Stimulated activated naive CD4-positive, alpha-beta T cell treated with Interleukin-2 at 50 U/mL for 16 hours (primary cell): Measurements from ENCODE around the gene ZFYVE28.
A peak's percentile ranks its signal among the peaks of the same experiment; 100 is the strongest.
"Not testable (repeated sequence)": the region's sequence is repeated elsewhere in the genome, so short reads cannot be mapped to it uniquely, and the experiment has no call there.

ENCODE experiments used
- DNase-seq: peaks from one replicate; lab custom pipeline; 2025; lab: John Stamatoyannopoulos, UW

Gene ZFYVE28

DNA sequence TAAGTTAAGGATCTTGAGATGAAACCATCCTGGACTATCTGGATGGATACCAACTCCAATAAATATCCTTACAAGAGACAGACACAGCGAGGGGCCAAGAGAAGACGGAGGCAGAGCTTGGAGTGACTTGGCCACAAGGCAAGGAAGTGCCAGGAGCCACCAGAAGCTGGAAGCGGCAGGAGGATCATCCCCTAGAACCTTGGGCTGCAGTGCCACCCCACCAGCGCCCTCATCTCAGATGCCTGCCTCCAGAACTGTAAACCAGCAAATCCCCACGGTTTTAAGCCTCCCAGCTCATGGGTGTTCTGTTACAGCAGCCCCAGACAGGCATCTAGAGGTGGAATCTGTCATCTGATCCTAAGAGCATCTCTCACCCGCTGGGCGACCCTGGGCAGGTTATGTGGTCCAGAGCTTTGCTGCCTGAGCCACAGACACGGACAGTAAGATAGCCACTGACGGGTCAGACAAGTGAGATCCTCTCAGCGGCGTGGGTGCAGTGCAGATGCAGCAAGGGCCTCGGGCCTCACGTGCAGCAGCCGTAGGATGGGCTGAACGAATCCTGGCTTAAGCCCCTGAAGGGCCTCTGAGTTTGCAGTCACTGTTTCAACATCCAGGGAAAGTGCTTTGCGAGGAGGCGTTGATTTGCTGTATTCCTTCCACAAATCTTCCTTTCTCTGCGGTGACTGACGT is 131.4 kb downstream of the ZFYVE28 start:
- DNase-seq = no peak

DNA sequence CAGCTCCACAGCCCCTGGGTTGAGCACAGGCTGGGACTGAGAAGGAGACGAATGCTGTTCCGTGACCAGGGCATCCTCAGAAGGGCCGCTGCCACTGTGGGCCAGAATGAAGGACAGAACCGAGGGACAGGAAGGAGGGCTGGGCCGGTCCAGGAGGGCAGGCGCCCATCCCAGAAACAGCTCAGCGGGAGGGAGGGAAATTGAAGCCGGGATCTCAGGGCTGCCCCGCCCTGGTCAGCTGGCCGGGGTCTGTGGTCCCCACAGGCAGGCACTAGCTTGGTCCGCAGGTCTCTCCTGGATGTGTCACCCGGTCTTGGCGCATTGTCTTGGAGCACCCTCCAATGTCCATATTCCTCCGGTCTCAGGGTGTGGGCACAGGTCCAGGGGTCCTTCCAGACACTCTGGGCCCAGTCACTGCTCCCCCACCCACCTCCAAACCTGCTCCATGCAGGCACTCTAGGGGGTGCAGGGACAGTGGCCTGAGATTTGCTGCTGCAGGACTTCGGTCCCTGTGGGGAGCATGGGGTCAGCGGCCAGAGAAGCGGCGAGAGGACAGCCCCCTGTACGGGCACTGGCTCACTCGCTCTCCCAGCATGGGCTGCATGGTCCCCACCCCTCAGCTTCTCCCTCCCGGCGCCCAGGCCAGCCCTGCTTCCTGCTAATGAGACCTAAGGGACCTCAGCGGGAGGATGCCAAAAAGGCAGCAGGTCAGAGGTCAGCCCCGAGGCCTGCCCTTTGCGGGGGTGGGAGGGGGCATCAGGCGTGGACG is 132.6 kb downstream of the ZFYVE28 start:
- DNase-seq = no peak

DNA sequence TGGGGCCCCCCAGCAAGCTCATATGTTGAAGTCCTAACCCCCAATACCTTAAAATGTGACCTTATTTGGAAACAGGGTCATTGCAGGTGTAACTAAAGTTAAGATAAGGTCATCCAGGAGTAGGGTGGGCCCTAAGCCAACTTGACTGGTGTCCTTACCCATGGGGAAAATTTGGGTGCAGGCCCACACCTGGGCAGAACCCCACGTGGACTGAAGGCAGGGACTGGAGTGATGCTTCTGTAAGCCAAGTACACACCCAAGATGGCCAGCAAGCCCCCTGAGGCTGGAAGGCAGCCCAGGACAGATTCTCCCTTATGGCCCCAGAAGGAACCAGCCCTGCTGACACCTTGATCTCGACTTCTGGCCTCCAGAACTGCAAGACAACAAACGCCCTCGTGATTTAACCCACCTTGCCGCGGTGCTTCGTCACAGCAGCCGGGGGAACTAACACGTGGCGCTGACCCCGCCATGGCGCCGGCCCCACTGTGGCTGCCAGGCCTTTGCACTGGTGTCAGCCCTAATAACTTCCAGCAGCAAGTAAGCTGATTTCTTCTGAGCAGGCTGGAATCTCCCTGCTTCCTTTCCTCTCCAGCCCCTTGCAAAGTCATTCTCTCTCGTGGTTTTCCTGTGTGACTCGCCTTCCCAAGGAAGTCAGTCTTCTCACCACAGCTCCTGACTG is 133.4 kb downstream of the ZFYVE28 start:
- no peak for DNase-seq

DNA sequence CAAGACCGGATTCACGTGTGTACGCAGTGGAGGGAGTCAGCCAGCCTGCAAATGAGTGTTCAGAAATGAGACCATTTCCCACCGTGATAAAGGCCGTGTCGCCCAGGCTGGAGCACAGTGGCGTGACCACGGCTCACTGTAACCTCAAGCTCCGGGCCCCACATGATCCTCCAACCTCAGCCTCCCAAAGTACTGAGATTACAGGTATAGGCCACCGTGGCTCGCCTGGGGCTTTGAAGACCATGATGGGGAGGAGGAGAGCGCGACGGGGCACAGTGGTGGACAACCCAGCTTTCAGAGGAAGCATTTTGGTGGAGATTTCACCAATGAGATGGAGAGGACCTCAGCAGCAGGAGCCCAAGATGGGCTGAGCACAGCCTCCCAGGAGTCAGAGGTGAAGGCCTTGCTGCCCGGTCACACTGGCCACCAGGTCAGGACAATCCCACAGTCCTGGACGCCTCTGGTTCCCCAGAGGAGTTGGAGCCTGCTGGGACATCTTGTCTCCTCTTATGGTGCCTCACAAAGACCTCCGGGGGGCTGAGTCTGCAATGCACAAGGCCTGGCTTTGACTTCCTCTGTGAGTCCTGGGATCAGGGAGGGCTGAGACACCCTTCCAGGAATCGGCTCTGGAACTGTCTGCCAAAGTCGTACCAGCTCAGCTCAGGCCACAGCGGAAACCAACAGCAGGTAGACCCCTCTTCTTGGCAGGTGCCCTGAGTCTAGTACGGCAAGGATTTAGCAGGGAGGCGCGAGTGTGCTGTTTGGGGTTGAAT is 134.1 kb downstream of the ZFYVE28 start:
- no peak for DNase-seq

DNA sequence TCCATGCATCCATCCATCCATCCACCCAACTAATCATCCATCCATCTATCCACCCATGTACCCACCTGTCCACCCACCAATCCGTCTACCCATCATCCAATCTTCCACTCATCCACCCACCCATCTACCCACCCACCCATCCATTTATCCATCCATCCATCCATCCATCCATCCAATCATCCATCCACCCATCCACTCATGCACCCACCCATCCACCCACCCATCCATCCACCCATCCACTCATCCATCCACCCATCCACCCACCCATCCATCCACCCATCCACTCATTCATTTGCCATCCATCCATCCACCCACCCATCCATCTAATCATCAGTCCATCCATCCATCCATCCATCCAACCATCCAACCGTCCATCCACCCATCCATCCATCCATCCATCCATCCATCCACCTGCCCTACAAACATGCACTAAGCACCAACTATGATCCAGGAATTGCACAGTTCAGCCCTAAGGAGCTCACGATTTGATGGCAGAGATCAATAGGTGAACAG is 135.2 kb downstream of the ZFYVE28 start:
- DNase-seq = no peak

DNA sequence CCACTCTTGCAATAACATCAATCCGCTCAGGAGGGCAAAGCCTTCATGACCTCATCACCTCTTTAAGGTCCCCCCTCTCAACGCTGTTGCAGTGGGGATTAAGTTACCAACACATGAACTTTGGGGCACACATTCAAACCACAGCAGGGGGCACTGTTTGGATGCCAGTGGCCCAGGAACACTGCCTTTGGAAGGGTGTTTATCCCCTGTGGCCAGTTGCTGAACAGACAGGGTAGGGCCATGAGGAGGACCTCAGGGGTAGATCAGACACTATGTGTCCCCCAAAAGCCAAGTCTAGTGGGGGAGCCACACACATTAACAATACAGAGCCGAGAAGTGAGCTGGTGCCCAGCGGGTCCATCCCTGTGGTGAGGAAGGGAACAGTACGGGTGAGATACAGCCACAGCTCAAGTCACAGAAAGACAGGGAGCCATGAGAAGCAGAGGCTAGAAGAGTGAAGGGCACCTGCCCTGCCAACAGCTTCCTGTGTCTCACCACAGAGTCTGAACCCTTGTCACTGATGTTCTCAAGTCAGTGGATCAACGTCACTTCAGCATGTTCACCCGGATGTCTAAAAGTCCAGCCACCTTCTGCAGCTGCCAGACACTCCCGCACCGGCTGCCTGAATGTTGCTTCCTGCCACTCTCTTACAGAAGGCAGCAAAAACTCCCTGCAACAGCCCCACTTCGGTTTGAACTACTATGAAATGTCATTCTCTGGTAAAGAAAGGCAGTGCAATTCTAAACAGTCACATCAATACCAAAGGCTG is 136.7 kb downstream of the ZFYVE28 start:
- DNase-seq = peak; percentile 48

DNA sequence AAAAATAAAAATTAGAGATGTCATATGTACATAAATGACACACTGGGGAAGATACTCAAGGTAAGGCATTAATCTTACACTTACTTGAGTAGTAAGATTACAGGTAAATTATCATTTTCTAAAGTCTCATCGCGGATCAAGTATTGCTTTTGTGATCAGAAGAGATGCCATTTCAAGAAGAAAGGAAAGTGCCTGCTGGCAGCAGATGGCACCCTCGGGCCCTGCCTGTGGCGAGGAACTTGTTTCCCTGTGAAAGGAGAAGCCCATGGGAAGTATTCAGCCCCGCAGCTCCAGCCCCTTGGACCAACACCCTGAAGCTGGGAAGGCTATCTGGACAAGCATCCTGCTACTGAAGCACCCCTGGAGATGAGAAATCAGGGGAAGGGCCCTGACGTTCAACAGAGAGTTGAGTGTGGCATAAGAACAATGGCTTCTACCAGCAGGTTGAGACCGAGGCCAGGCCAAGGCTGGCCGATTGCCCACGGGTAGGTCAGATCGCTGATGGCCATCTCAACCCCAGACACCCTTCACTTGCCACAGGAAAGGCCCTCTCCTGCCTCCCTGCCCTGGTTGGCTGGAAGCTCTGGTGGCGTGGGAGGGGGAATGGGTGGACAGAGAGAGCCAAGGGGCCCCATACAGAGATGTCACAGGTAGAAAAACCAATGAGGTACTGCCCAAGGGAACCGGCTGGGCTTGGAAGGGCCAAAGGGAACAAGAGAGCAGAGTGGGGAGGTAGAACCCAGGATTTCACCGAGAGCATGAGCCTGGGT is 137.7 kb downstream of the ZFYVE28 start:
- DNase-seq = no peak

DNA sequence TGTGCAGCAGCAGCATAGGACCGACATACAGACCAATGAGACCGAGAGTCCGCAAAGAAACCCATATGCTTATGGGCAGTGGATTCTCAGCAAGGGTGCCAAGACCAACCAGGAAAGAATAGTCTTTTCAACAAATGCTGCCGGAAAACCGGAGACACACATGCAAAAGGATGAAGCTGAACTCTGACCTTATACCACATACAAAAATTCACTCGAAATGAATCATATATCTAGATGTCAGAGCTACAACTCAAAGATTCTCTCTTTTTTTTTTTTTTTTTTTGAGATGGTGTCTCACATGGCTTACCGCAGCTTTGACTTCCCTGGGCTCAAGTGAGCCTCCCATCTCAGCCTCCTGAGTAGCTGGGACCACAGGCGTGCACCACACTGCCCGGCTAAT is 140.5 kb downstream of the ZFYVE28 start:
- no peak for DNase-seq

DNA sequence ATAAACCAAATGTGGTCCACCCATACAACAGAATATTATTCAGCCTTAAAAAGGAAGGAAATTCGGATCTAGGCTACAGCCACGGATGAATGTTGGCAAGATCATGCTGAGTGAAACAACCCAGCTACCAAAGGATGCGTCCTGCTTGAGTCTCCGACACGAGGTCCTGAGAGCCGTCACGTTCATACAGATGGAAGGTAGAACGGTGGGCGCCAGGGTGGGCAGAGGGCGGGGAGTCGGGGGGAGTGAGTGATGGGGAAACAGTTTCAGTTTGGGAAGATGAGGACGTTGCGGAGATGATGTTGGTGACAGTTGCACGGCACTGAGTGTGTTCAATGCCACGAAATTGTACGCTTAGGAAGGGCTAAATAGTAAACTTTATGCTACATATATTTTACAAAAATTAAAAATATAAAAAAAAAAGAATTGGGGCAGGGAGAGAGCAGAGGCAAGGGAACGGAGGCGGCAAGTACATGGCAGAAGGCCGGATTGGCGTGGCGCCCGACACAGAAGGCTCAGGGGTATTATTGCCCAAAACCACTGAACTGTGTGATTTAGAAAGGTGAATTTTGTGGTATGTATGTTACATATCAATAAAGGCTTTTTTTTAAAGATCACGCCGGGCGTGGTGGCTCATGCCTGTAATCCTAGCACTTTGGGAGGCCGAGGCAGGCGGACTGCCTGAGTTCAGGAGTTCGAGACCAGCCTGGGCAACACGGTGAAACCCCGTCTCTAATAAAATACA is 141.7 kb downstream of the ZFYVE28 start:
- no peak for DNase-seq

DNA sequence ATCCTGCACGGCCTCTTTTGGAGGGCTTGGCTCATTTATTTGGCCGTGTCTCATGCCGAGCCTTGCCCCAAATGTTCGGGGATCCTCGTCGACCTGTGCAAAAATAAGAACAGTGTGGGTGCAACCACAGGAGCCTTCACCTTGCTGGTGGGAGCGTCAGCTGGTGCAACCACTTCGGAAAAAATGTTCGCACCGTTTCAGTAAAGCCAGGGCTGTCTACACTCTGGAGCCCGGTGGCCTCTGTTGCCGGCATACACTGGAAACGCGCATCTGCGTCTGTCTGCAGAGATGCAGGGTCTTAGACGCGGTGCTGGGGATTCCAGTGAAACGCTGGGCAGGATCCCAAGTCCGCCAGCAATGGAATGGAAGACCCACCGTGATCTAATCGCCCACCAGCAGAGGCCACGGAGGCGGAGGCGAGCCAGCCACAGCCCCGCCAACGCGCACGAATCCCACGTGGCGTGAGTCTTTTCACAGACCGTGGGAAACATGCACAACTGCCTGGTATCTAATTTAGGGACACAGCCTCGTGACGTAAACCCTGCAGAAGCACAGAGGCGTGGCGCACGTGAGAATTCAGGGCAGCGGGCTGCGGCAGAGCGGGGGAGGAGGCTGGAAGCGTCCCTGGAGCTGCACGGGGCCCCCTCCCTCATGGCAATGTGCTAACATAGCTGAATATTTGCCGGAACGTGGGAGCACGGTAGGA is 142.7 kb downstream of the ZFYVE28 start:
- no peak for DNase-seq

DNA sequence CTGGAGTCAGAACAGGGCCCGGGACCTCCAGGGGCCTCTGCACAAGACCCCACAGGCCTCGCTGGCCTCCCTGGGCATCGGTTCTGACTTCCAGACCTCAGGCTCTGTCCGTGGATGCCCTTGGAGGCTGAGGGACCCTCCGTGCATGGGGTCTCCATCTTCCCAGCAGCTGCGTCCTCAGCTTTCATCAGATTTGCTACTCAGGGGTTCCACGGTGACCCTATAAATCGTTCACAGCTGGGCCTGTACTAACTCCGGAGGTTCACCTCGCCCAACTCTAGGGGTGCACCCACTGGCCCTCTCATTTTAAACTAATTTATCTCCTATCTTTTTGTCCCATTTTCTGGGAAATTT is 143.4 kb downstream of the ZFYVE28 start:
- DNase-seq = not testable (repeated sequence)

DNA sequence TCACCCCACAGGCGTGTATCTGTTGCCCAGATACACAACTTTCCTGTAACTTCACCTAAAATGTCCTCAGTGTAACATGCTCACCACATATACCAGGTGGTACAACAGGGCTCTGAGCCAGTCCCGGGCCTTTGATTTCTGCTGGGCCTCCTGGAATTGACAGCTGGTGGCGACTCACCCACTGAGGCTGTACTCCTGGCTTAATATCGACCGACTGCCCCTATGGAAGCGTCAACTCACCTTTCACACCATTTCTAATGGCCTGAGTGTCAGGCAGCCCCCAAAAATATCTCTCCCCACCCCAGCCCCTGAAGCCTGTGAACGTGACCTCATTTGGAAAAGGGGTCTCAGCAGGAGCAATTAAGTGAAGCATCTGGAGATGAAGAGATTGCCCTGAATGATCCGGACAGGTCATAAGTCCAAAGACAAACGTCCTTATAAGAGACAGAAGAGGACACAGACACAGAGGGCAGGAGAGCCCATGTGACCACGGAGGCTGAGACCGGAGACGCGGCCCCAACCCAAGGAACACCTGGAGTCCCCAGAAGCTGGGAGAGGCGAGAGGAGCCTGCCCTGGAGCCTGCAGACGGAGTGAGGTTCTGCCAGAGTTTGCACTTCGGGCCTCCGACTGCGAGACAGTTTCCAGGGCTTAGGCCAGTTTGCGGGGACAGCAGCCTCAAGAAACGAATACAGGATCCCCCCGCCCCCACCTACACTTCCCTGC is 144.0 kb downstream of the ZFYVE28 start:
- no peak for DNase-seq

DNA sequence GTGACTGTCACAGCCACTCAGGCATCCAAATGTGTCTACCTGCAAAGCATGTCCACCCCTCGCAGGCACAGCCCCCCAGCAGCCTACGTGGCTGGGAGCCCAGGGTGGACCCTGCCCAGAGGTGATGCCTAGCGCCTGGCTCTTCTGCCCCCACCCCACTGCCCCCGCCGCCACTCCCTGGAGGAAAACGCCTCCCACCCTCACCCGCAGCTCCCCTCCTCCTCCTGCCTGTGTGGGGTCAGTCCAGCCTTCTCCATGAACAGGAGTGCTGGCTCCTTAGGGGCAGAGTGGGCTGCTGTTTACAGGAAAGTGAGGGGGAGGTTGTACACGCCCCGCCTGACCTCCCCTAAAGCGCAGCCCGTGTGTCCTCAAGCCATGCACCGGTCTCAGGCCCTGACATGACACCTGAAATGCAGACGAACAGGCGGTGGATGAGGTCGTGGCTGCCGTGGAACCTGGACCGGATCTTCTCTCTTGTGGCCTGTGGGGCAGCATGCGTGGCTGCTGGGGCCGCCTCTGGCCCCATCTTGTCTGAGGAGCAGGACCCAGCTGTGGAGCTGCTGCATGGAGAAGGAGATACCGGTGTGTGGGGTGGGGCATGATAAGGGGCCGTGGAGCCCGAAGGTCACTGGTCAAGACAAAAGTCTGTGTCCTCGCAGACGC is 144.7 kb downstream of the ZFYVE28 start:
- no peak for DNase-seq

DNA sequence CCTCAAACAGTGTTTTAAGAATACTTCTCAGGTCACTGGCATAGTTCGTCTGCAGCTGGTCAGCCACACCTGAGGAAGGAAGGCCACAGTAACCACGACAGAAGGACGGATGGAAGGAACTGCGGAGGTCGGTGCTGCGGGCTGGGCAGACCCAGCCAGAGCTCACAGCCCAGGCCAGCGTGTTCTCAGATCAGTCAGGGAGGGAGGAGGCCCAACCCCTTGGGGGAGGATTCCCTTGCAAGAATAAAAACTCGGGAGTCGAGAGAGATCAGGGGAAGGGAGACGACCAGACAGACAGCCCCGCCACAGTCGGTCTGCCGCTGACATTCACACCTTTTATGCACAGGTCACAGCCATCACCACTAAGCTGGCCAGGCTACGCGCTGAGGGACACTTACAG is 145.2 kb downstream of the ZFYVE28 start:
- DNase-seq = no peak

DNA sequence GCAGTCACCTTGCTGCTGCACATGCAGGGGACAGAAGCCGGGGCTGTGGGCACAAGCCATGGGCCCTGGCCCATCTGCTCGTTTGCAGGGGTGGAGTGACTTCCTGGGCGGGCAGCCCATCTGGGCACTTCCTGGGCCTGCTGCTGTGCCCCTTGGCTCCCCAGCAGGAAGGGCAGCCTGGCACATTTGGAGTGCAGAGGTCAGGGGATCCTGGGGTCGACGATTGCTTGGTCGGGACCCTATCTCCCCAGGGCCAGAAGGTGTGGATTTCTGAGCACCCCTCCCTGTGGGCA is 145.7 kb downstream of the ZFYVE28 start:
- DNase-seq = no peak

DNA sequence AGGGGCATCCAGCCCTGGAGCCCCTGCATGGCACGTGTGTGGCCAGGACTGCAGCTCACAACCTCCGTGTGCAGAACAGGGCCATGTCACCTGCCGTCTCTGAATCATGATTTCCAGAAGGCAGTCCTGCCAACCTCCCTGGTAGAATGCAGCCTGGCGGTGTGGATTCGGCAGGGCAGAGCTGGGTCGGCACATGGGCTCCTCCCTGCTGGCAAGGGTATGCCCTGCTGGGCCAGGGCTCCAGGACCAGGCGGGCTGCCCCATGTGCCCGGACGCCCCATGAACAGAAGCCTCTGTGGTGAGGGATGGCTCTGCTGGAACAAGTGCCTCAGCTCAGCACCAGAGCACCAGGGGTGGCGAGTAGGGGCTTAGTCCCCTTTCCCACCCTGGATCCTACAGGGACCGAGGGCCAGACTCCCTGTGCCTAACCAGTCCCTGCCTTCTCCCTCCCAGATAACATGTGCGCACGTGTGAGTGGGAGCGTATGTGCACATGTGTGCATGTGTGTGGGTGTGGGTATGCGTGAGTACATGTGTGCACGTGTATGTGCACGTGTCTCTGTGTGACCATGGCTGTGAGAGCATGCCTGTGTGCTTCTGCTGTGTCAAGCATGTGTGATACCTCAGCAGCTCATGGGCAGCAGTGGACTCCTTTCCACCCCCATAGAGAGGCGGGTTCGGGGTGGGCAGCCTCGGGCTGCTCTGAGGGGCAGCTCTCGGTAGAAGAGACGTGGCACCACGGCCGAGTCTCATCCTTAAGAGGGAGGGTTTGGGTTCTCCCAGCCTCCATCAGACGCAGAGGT is 146.2 kb downstream of the ZFYVE28 start:
- DNase-seq = no peak

DNA sequence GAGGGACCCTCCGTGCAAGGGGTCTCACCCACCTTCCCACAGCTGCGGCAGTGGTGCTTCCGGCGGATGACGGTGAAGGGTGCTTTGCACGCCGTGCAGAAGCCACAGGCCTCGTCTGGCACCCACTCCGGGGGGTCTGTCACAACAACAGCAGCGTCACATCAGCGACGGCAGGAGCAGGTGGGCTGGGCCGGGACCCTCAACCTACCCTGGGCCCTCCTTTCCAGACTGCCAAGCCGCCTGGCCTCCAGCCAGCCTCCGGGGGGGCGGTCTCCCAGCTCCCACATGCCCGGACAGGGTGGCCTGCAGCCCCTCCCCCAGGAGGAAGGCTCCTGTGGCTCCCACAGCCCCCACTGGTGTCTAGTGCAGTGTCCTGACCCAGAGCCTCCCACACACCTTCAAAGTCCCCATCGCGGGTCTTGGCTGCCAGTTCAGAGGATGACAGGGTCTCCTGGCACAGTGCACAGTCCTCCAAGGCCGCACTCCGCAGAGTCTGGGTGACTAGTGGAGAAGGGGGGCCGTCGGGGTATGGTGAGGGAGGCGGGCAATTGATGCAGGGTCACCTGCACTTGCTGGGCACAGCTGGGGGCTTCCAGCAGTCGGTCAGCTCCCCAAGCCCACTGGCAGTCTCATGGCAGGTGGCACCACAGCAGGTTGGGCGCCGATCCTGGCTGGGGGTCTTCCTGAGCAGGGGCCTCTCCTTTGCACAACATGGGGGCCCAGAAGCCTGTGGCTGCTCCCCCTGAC is 147.0 kb downstream of the ZFYVE28 start:
- DNase-seq = no peak
